Testis (tissue), 2 donors: ENCODE results near the gene SLC6A18.

Source experiments
- CTCF ChIP-seq, 3 experiments: fragments of 450-650 bp in 2 of 3; fragments of 200-600 bp in 1 of 3; sonication (generic) in 1 of 3; IDR thresholded peaks; one replicate each; pipeline ENCODE4 v1.5.1; 2016 to 2019; ENCODE audit warnings: antibody characterized with exemption in 3 of 3, mild to moderate bottlenecking in 2 of 3, moderate library complexity in 1 of 3
- POLR2A ChIP-seq: fragments of 450-650 bp; IDR thresholded peaks from one replicate; pipeline ENCODE4 v1.6.1; 2017; ENCODE audit warnings: antibody characterized with exemption, mild to moderate bottlenecking, moderate library complexity

GRCh38 chr5:1276930-1277329 lies 51.7 kb downstream of the SLC6A18 start:
- TF ChIP-seq CTCF (IDR thresholded peaks at IDR 0.05) (no peak), POLR2A (no peak)
